ENCODE results near the gene EMC8. TPM values are rescaled to one million over a fixed set of nuclear protein-coding genes. Genes with fewer than 3 reads are reported as not detected.
"Not testable (repeated sequence)": the region's sequence is repeated elsewhere in the genome, so short reads cannot be mapped to it uniquely, and the experiment has no call there.

Gene EMC8
- total and polyA plus RNA-seq, 2 of the 8 experiments (the other 6 are each of a cell fraction or from before 2014, with no cell fraction given) = 52.2 to 69.7 TPM

DNA sequence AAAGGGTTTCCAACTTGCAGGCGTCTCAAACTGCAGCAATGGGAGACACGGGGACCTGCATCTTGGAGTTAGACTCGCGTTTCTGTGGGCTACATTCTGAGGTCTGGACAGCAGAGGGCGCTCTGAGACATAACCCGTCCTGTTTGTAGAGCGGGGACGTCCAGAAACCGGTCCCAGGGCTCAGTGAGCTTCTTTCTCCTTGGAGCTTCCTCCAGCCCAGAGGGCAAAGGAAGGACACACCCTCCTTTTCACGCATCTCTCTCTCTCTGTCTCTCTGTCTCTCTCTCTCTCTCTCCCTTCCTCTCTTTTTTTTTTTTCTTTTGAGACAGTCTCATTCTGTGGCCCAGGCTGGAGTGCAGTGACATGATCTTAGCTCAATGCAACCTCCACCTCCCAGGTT is 19.9 kb upstream of the EMC8 start (continued):
- TF ChIP-seq HDAC2 (IDR thresholded peaks at IDR 0.05; ENCODE audit: borderline replicate concordance in 1 of 2, low read depth in 2 of 2, low read length in 2 of 2) = no peak
- TF ChIP-seq CEBPB (IDR thresholded peaks at IDR 0.05; ENCODE audit: low read depth, low read length) = no peak
- TF ChIP-seq NANOG (IDR thresholded peaks at IDR 0.05; ENCODE audit: insufficient read depth, low read depth, low read length, poor library complexity, severe bottlenecking) = no peak
- TF ChIP-seq GTF2F1 (IDR thresholded peaks at IDR 0.05; ENCODE audit: borderline replicate concordance, low read depth, low read length) = no peak
- no peak for TF ChIP-seq ASH2L (IDR thresholded peaks at IDR 0.05; ENCODE audit: low read length)
- no peak for TF ChIP-seq POLR2AphosphoS5 (IDR thresholded peaks at IDR 0.05; ENCODE audit: low read depth, low read length)
- no peak for TF ChIP-seq MAFK (IDR thresholded peaks at IDR 0.05; ENCODE audit: low read depth, low read length)
- TF ChIP-seq RAD21 (IDR thresholded peaks at IDR 0.05 in 1 of 2, conservative IDR thresholded peaks at IDR 0.05 in 1 of 2; ENCODE audit: low read depth in 2 of 2, low read length in 2 of 2) = peak; percentile 76 to 81
- peak; percentile 53; the same call in 1 of the 2 replicates for TF ChIP-seq GABPA (IDR thresholded peaks at IDR 0.05; ENCODE audit: borderline replicate concordance, insufficient read depth, low read length)
- no peak for TF ChIP-seq YY1 (IDR thresholded peaks at IDR 0.05; ENCODE audit: low read depth, low read length)
- TF ChIP-seq CBX5 (IDR thresholded peaks at IDR 0.05; ENCODE audit: low read depth, low read length) = no peak
- 0 out of 2 replicates have a peak, but pooled peaks have one; percentile 26 for TF ChIP-seq CREB1 (IDR thresholded peaks at IDR 0.05)

DNA sequence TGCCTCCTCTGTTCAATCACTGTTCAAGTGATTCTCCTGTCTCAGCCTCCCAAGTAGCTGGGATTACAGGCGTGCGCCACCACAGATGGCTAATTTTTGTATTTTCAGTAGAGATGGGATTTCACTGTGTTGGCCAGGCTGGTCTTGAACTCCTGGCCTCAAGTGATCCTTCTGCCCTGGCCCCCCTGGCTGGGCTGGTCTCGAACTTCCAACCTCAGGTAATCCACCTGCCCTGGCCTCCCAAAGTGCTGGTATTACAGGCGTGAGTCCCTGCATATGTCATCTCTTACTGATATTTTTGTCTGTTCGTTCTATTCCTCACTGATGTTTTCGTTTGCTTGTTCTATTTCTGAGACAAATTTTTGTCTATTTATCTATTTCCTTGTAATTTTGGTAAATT is 17.9 kb upstream of the EMC8 start:
- H2BK15ac ChIP-seq (ENCODE audit: low read length); DNase-seq (ENCODE audit: low read depth in 1 of 2, low spot score in 2 of 2); H3K23ac ChIP-seq (ENCODE audit: insufficient read length); H2AK5ac ChIP-seq (ENCODE audit: low read depth, low read length); H2BK5ac ChIP-seq (ENCODE audit: low read depth, low read length); H3K18ac ChIP-seq (ENCODE audit: extremely low read depth, low read length); FAIRE-seq; H4K91ac ChIP-seq (replicated peaks; ENCODE audit: insufficient read length, low read length); H3K4ac ChIP-seq (replicated peaks; ENCODE audit: insufficient read length, low read depth, low read length); H2AFZ ChIP-seq (ENCODE audit: low read length); H3K36me3 ChIP-seq (ENCODE audit: control insufficient read depth in 2 of 4, insufficient read depth in 4 of 4, low read length in 3 of 4); H3K79me2 ChIP-seq (ENCODE audit: control insufficient read depth in 1 of 2, insufficient read depth in 2 of 2, low read length in 2 of 2); H3K27ac ChIP-seq (ENCODE audit: low read depth, low read length); H3K79me1 ChIP-seq (ENCODE audit: low read depth, low read length); H2BK20ac ChIP-seq (ENCODE audit: low read length); H2BK12ac ChIP-seq (ENCODE audit: low read depth, low read length); H4K5ac ChIP-seq (ENCODE audit: insufficient read length, low read depth, low read length); POLR2A ChIA-PET (ENCODE audit: partially characterized antibody); H4K20me1 ChIP-seq (replicated peaks in 1 of 2; ENCODE audit: control insufficient read depth in 1 of 2, insufficient read depth in 2 of 2, low read length in 2 of 2); H3K4me3 ChIP-seq (ENCODE audit: extremely low read depth in 1 of 4, insufficient read depth in 2 of 4, low read depth in 3 of 4, low read length in 4 of 4); H3K4me1 ChIP-seq (replicated peaks in 1 of 4; ENCODE audit: control insufficient read depth in 3 of 4, insufficient read depth in 4 of 4, low read length in 3 of 4); H3K14ac ChIP-seq (ENCODE audit: insufficient read length); H2BK120ac ChIP-seq (replicated peaks; ENCODE audit: low read depth, low read length); H3K23me2 ChIP-seq (ENCODE audit: low read depth, low read length); H4K8ac ChIP-seq (ENCODE audit: extremely low read depth, insufficient read depth, low read length); H3K56ac ChIP-seq (replicated peaks; ENCODE audit: insufficient read length, low read depth, low read length); H3K4me2 ChIP-seq (ENCODE audit: insufficient read depth in 1 of 2, low read depth in 2 of 2, low read length in 2 of 2); H3K9ac ChIP-seq (replicated peaks in 1 of 4; ENCODE audit: extremely low read depth in 1 of 4, low read depth in 3 of 4, low read length in 3 of 4); H3K9me3 ChIP-seq (ENCODE audit: insufficient read depth in 2 of 2, low read depth in 1 of 2, low read length in 1 of 2): not testable (repeated sequence)
- CTCF ChIA-PET (ENCODE audit: partially characterized antibody) = interaction anchor here (0.7 to 7.6 kb wide), 3 partner anchors 75 to 1603 kb away, joined by 3 to 319 read pairs (median 3); no protein-coding TSS in a partner anchor
- 79% methylated on average over 6 of the region's 6 CpGs; no CpG with 5 or more reads in 1 of the 2 experiments for WGBS, 2 experiments (ENCODE audit: extremely low coverage in 1 of 2, insufficient coverage in 1 of 2, insufficient read length in 1 of 2, insufficient replicate concordance in 2 of 2, low coverage in 1 of 2, low lambda C conversion rate in 2 of 2, missing lambda C conversion rate in 1 of 2)
- peaks cover 0 to 11% (median 3%) of the 10 kb centered on the region in 4 experiments; a peak in 2 of 7 replicates for H3K27me3 ChIP-seq (replicated peaks in 1 of 4; ENCODE audit: control insufficient read depth in 3 of 4, extremely low read depth in 1 of 4, insufficient read depth in 3 of 4, low read length in 3 of 4)

All from H1 (cell line).